DMS 273 treated with DMSO at 0.1 percent for 48 hours (cell line): ENCODE measurements around the gene CBX1.
A peak's percentile ranks its signal among the peaks of the same experiment; 100 is the strongest.

Source experiments
- DNase-seq: peaks from one replicate; lab custom pipeline; 2025; lab: John Stamatoyannopoulos, UW

The CBX1 gene

GRCh38 chr17:48101012-48101720, at the start of gene CBX1:
Gene CBX1 (minus strand): TSS chr17:48101478. CDS start chr17:48077004, 24,474 bp downstream.
- peak; percentile 89 for DNase-seq

- no peak for DNase-seq
Observed at GRCh38 chr17:48150597-48151001, 49.3 kb upstream of the CBX1 start.

- no peak for DNase-seq
Observed at GRCh38 chr17:48149787-48150463, 48.6 kb upstream of the CBX1 start.

- no peak for DNase-seq
Observed at GRCh38 chr17:48148854-48149786, 47.8 kb upstream of the CBX1 start.

DNA sequence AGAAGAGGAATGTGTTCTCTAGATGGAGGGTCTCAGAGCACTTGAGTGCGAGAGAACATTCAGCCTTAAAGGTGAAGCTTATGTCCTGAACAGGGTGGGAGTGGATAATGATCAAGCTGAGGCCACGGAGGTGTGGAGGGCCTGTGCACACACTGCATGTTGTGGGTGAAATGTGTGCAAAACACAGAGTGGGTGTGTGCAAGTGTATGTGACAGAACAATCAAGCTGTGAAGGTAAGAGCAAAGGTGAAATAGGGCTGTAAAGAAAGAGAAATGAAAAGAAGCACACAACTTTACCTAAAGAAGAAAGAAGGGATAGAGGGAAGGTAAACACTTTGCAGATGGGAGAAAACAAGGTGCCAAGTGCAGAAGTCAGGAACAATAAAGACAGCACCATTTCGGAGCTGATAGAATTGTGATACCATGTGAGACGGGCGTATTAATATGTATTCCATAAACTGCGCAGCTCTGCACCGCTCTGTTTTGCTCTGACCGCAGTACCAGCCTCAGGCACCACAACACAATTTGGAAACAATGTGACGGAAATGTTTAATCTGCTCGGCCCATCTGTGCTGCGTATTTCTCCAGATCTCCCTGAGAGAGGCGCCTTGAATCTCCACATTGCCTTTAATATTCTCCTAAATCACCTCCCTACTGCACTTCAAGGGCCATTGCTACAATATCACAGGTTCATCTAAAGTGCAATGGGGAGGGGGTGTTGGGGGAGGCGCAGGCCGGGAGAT, 46.9 kb upstream of the CBX1 start:
- DNase-seq = no peak

- DNase-seq = no peak
Observed at GRCh38 chr17:48144976-48145798, 43.9 kb upstream of the CBX1 start.

GRCh38 chr17:48144231-48144630, 43.0 kb upstream of the CBX1 start:
- DNase-seq = no peak

DNA sequence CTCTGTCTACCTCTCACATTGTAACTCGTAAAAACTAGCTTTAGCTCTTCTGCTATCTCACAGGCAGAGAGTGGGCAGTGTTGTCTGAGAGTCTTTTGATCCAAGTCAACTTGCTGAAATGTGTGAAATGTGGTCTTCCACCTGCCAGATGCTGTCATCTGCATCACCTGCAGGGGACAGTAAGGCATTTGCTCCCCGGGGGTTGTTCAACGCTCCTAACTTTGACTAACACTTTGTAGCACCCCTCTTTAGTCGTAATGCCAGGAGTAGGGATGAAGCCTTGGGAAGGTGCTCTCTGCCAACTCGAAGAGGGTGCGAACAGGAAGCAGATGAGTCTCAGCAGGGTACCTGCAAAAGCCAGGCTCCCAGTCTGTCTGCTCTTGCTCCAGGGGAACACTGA, 42.4 kb upstream of the CBX1 start:
- DNase-seq = no peak

DNA sequence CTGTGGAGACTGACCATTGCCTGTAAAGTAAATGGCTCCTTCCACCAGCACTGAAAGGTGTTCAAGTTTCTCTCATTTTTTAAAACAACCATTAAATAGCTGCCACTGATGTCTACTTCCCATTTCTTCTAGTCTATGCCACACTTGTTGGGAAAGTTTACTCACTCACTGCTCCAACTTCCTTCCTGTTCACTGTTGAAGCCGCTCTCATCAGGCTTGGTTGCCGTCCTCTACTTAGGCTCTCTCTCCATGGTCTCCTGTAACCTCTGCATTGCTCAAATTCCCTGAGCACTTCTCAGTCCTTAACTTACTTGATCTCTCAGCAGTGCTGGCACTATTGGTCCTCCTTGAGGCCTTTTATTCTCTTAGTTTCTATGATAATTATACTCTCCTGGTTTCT, 38.7 kb upstream of the CBX1 start:
- no peak for DNase-seq

DNA sequence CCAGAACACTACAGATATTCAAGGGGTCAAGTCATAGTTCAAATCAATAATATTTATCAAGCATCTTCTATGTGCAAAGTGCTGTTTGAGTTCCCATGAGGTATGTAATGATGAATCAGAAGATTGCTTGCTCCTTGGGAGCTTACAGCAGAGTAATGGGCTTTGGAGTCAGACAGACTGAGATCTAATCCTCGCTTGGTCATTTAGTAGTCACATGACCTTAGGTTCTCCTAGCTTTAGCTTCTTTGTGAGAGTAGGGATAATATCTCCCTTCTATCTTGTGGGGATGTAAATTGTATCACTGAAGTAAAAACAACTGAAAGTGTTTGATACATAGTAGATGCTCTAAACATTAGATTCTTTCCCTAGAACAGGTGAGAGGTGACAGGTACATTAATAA, 36.4 kb upstream of the CBX1 start:
- no peak for DNase-seq

GRCh38 chr17:48134912-48135480, 33.7 kb upstream of the CBX1 start:
- no peak for DNase-seq

DNA sequence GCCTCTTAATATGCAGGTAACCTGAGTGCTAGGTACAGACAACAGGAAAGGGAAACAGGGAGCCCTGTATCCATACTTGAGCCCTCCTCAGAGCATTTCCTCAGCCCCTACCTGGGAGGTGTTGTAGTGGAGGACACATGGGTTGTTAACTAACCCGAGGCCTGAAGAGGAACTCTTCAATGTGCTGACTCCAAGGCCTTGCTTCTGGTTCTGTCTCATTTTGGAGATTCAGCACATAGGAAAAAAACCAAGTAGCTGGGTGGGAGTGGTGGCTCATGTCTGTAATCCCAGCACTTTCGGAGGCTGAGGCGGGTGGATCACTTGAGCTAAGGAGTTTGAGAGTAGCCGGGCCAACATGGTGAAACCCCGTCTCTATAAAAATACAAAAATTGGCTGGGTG, 31.1 kb upstream of the CBX1 start:
- DNase-seq = no peak

DNA sequence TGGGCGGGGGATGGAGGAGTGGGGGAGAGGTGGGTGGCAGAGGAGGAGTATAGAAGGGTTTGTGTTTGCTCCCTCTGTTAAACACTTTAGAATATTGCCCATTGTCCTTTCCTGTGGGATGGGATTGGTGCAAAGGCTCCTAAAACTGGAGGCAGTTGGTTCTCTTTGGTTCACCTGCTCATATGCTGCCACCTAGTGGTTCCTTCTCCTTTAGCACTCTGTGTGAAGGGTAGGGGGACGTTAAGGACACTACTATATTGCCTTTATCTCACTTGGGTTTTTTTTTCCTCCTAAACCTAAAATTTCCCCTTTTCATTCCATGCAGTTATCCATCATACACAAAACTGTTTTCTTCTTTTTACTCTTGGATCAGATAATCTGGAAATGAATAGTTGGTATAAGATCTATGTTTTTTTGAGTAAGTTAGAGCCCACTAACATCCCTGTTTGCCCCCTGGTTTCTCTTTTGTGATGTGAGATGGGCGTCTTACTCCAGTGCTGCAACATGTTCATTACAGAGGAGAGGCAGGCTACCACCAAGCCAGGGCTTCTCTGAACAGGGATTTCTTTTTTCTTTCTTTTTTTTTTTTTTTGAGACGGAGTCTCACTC, 30.0 kb upstream of the CBX1 start:
- DNase-seq = peak; percentile 37

DNA sequence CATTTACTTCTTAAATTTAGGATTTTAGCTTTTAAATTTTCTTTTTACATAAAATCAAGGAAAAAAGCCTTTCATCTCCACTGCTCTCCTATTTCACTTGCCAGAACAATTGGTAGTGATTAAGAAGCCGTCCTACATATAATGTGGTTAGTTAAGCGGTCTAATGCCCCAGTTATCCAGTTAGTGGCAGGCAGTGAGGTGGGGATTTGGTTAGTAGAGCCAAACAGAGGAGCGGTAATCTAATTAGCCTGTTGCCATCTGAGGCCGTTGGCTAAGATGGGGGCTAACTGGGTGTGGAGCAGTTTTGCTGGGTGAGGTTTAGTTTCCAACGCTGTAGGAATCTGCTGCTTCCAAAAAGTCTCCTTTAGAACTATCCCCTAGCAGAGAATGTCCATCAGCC, 28.7 kb upstream of the CBX1 start:
- DNase-seq = no peak

GRCh38 chr17:48128400-48128799, 27.1 kb upstream of the CBX1 start:
- no peak for DNase-seq

GRCh38 chr17:48127371-48128051, 26.2 kb upstream of the CBX1 start:
- peak; percentile 83 for DNase-seq

DNA sequence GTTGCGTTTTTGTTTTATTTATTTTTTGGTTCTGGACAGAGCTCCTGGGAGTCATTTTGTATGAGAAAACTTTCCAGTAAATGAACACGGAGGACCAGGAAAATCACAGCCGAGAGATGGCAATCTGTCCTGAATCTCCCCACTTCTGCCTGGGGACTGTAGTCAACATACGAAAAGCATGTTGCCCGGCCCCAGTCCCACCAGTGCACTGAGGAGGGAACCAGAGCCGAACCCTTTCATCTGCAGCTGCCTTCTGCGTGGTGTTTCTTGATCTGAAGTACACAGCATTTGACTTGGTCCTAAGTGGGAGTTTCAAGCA, 25.2 kb upstream of the CBX1 start:
- no peak for DNase-seq

GRCh38 chr17:48125829-48126531, 24.7 kb upstream of the CBX1 start:
- DNase-seq = no peak

- DNase-seq = no peak
Observed at GRCh38 chr17:48123776-48124388, 22.6 kb upstream of the CBX1 start.
